Measurements from ENCODE around the gene FMO4.

- TF ChIP-seq REST (IDR thresholded peaks at IDR 0.05; ENCODE audit: borderline replicate concordance) (no peak), CTCF (IDR thresholded peaks at IDR 0.05; ENCODE audit: poor library complexity, severe bottlenecking) (no peak)
These were observed 14.6 kb upstream of the FMO4 start for GRCh38 chr1:171299342-171299741.
